ENCODE results near the gene FCRL1.

FCRL1 gene

GRCh38 chr1:157833145-157833544 lies 13.2 kb upstream of the FCRL1 start:
- POLR2A ChIA-PET: no interaction called here
- DNase-seq (ENCODE audit: extremely low spot score): no peak
- CTCF ChIA-PET: no interaction called here
- TF ChIP-seq FOXM1 (IDR thresholded peaks at IDR 0.05; ENCODE audit: borderline replicate concordance) (no peak), ELF4 (IDR thresholded peaks at IDR 0.05) (no peak), LEF1 (IDR thresholded peaks at IDR 0.05; ENCODE audit: borderline replicate concordance) (no peak), L3MBTL2 (conservative IDR thresholded peaks at IDR 0.05) (no peak), HDGF (IDR thresholded peaks at IDR 0.05; ENCODE audit: borderline replicate concordance) (no peak), CTBP1 (IDR thresholded peaks at IDR 0.05; ENCODE audit: borderline replicate concordance) (no peak), ARNT (IDR thresholded peaks at IDR 0.05) (no peak), BHLHE40 (IDR thresholded peaks at IDR 0.05; ENCODE audit: borderline replicate concordance) (no peak)

- ChIA-PET CTCF (no interaction called here), POLR2A (no interaction called here)
- no peak for DNase-seq (ENCODE audit: extremely low spot score)
- no peak for TF ChIP-seq NFRKB (IDR thresholded peaks at IDR 0.05)
- TF ChIP-seq BHLHE40 (IDR thresholded peaks at IDR 0.05; ENCODE audit: borderline replicate concordance): no peak
- no peak for TF ChIP-seq PKNOX1 (IDR thresholded peaks at IDR 0.05)
- no peak for TF ChIP-seq FOXM1 (IDR thresholded peaks at IDR 0.05; ENCODE audit: borderline replicate concordance)
- TF ChIP-seq FOXA1 (IDR thresholded peaks at IDR 0.05): no peak
- no peak for TF ChIP-seq SUZ12 (IDR thresholded peaks at IDR 0.05)
- TF ChIP-seq ELF4 (IDR thresholded peaks at IDR 0.05): no peak
- TF ChIP-seq TARDBP (IDR thresholded peaks at IDR 0.05): no peak
- no peak for TF ChIP-seq FOXK2 (IDR thresholded peaks at IDR 0.05)
- no peak for TF ChIP-seq ZNF384 (IDR thresholded peaks at IDR 0.05)
- TF ChIP-seq CTBP1 (IDR thresholded peaks at IDR 0.05; ENCODE audit: borderline replicate concordance): no peak
- TF ChIP-seq SP1 (IDR thresholded peaks at IDR 0.05): no peak
- no peak for TF ChIP-seq LEF1 (IDR thresholded peaks at IDR 0.05; ENCODE audit: borderline replicate concordance)
Observed at GRCh38 chr1:157831968-157832626, 12.2 kb upstream of the FCRL1 start.

- POLR2A ChIA-PET: no interaction called here
- no peak for TF ChIP-seq L3MBTL2 (conservative IDR thresholded peaks at IDR 0.05)
- no peak for TF ChIP-seq ARNT (IDR thresholded peaks at IDR 0.05)
- CTCF ChIA-PET: no interaction called here
- DNase-seq (ENCODE audit: extremely low spot score): no peak
Observed at GRCh38 chr1:157830887-157831286, 11.0 kb upstream of the FCRL1 start.

- no peak for TF ChIP-seq HDGF (IDR thresholded peaks at IDR 0.05; ENCODE audit: borderline replicate concordance)
- TF ChIP-seq FOXA1 (IDR thresholded peaks at IDR 0.05): no peak
- no peak for TF ChIP-seq CTBP1 (IDR thresholded peaks at IDR 0.05; ENCODE audit: borderline replicate concordance)
- TF ChIP-seq FOXM1 (IDR thresholded peaks at IDR 0.05; ENCODE audit: borderline replicate concordance): no peak
- TF ChIP-seq SP1 (IDR thresholded peaks at IDR 0.05): no peak
- TF ChIP-seq FOXK2 (IDR thresholded peaks at IDR 0.05): no peak
- TF ChIP-seq L3MBTL2 (conservative IDR thresholded peaks at IDR 0.05): no peak
- TF ChIP-seq NFRKB (IDR thresholded peaks at IDR 0.05): no peak
- TF ChIP-seq ZNF384 (IDR thresholded peaks at IDR 0.05): no peak
- no peak for TF ChIP-seq SUZ12 (IDR thresholded peaks at IDR 0.05)
- TF ChIP-seq LEF1 (IDR thresholded peaks at IDR 0.05; ENCODE audit: borderline replicate concordance): no peak
- no peak for TF ChIP-seq ELF4 (IDR thresholded peaks at IDR 0.05)
- CTCF ChIA-PET: no interaction called here
- no peak for DNase-seq (ENCODE audit: extremely low spot score)
- POLR2A ChIA-PET: no interaction called here
Observed at GRCh38 chr1:157829711-157830110, 9.8 kb upstream of the FCRL1 start.

- ChIA-PET CTCF (no interaction called here), POLR2A (no interaction called here)
- no peak for TF ChIP-seq TARDBP (IDR thresholded peaks at IDR 0.05)
- no peak for TF ChIP-seq ZNF384 (IDR thresholded peaks at IDR 0.05)
- TF ChIP-seq LEF1 (IDR thresholded peaks at IDR 0.05; ENCODE audit: borderline replicate concordance): no peak
- no peak for TF ChIP-seq L3MBTL2 (conservative IDR thresholded peaks at IDR 0.05)
- TF ChIP-seq ELF4 (IDR thresholded peaks at IDR 0.05): no peak
- TF ChIP-seq FOXA1 (IDR thresholded peaks at IDR 0.05): no peak
- TF ChIP-seq HDGF (IDR thresholded peaks at IDR 0.05; ENCODE audit: borderline replicate concordance): no peak
- no peak for TF ChIP-seq ARNT (IDR thresholded peaks at IDR 0.05)
- no peak for TF ChIP-seq NFRKB (IDR thresholded peaks at IDR 0.05)
- TF ChIP-seq FOXK2 (IDR thresholded peaks at IDR 0.05): no peak
- TF ChIP-seq SP1 (IDR thresholded peaks at IDR 0.05): no peak
- no peak for DNase-seq (ENCODE audit: extremely low spot score)
Observed at GRCh38 chr1:157829210-157829609, 9.3 kb upstream of the FCRL1 start.

- CTCF ChIA-PET: no interaction called here
- POLR2A ChIA-PET: no interaction called here
- TF ChIP-seq NFRKB (IDR thresholded peaks at IDR 0.05): no peak
- TF ChIP-seq LEF1 (IDR thresholded peaks at IDR 0.05; ENCODE audit: borderline replicate concordance): no peak
- no peak for TF ChIP-seq FOXK2 (IDR thresholded peaks at IDR 0.05)
- no peak for TF ChIP-seq ARNT (IDR thresholded peaks at IDR 0.05)
- no peak for TF ChIP-seq ELF4 (IDR thresholded peaks at IDR 0.05)
- no peak for TF ChIP-seq L3MBTL2 (conservative IDR thresholded peaks at IDR 0.05)
- no peak for TF ChIP-seq FOXM1 (IDR thresholded peaks at IDR 0.05; ENCODE audit: borderline replicate concordance)
- no peak for TF ChIP-seq BHLHE40 (IDR thresholded peaks at IDR 0.05; ENCODE audit: borderline replicate concordance)
- no peak for TF ChIP-seq SUZ12 (IDR thresholded peaks at IDR 0.05)
- no peak for TF ChIP-seq TARDBP (IDR thresholded peaks at IDR 0.05)
- TF ChIP-seq ZNF384 (IDR thresholded peaks at IDR 0.05): no peak
- no peak for TF ChIP-seq CTBP1 (IDR thresholded peaks at IDR 0.05; ENCODE audit: borderline replicate concordance)
- no peak for TF ChIP-seq SP1 (IDR thresholded peaks at IDR 0.05)
- no peak for TF ChIP-seq FOXA1 (IDR thresholded peaks at IDR 0.05)
- no peak for TF ChIP-seq HDGF (IDR thresholded peaks at IDR 0.05; ENCODE audit: borderline replicate concordance)
- no peak for TF ChIP-seq PKNOX1 (IDR thresholded peaks at IDR 0.05)
- DNase-seq (ENCODE audit: extremely low spot score): no peak
Observed at GRCh38 chr1:157820299-157820698, 379 bp upstream of the FCRL1 start.

GRCh38 chr1:157819215-157819614 lies 705 bp downstream of the FCRL1 start:
- TF ChIP-seq NFRKB (IDR thresholded peaks at IDR 0.05) (no peak), CTBP1 (IDR thresholded peaks at IDR 0.05; ENCODE audit: borderline replicate concordance) (no peak), LEF1 (IDR thresholded peaks at IDR 0.05; ENCODE audit: borderline replicate concordance) (no peak), ARNT (IDR thresholded peaks at IDR 0.05) (no peak), FOXA1 (IDR thresholded peaks at IDR 0.05) (no peak), TARDBP (IDR thresholded peaks at IDR 0.05) (no peak), SP1 (IDR thresholded peaks at IDR 0.05) (no peak), HDGF (IDR thresholded peaks at IDR 0.05; ENCODE audit: borderline replicate concordance) (no peak), L3MBTL2 (conservative IDR thresholded peaks at IDR 0.05) (no peak), FOXK2 (IDR thresholded peaks at IDR 0.05) (no peak), SUZ12 (IDR thresholded peaks at IDR 0.05) (no peak), PKNOX1 (IDR thresholded peaks at IDR 0.05) (no peak), ZNF384 (IDR thresholded peaks at IDR 0.05) (no peak), ELF4 (IDR thresholded peaks at IDR 0.05) (no peak)
- ChIA-PET POLR2A (no interaction called here), CTCF (no interaction called here)
- no peak for DNase-seq (ENCODE audit: extremely low spot score)
